HEK293 (cell line): ENCODE data around the gene ZNF785.

Source experiments
- CTCF ChIP-seq: fragments of 450-650 bp; formaldehyde crosslinking; IDR thresholded peaks from 2 replicates; pipeline ENCODE4 v1.5.1; 2016; ENCODE audit warnings: missing biosample characterization, missing genetic modification characterization
- ELK4 ChIP-seq: IDR thresholded peaks from 2 replicates; pipeline ENCODE4 v1.6.1; 2011; ENCODE audit warnings: mild to moderate bottlenecking, low read depth, low read length, borderline replicate concordance
- KLF10 ChIP-seq: fragments of 450-650 bp; IDR thresholded peaks from 2 replicates; pipeline ENCODE4 v1.5.1; 2018; ENCODE audit warnings: missing biosample characterization, mild to moderate bottlenecking, missing genetic modification characterization
- KLF9 ChIP-seq: fragments of 450-650 bp; formaldehyde crosslinking; IDR thresholded peaks from 2 replicates; pipeline ENCODE4 v1.5.1; 2016; ENCODE audit warnings: missing biosample characterization, missing genetic modification characterization, low read depth
- PRDM10 ChIP-seq: fragments of 450-650 bp; formaldehyde crosslinking; IDR thresholded peaks from 2 replicates; pipeline ENCODE4 v1.5.1; 2016; ENCODE audit warnings: missing biosample characterization, missing genetic modification characterization
- RBAK ChIP-seq: fragments of 450-650 bp; formaldehyde crosslinking; IDR thresholded peaks from 2 replicates; pipeline ENCODE4 v1.5.1; 2016; ENCODE audit warnings: missing biosample characterization, missing genetic modification characterization
- SP3 ChIP-seq: fragments of 450-650 bp; formaldehyde crosslinking; IDR thresholded peaks from 2 replicates; pipeline ENCODE4 v1.5.1; 2016; ENCODE audit warnings: missing biosample characterization, missing genetic modification characterization
- ZBTB48 ChIP-seq: fragments of 450-650 bp; formaldehyde crosslinking; IDR thresholded peaks from 2 replicates; pipeline ENCODE4 v1.5.1; 2016; ENCODE audit warnings: missing biosample characterization, missing genetic modification characterization
- ZFHX2 ChIP-seq: fragments of 450-650 bp; formaldehyde crosslinking; conservative IDR thresholded peaks from 2 replicates; pipeline ENCODE4 v1.5.1; 2016; ENCODE audit warnings: missing biosample characterization, missing genetic modification characterization
- ZNF148 ChIP-seq: fragments of 450-650 bp; formaldehyde crosslinking; IDR thresholded peaks from 2 replicates; pipeline ENCODE4 v1.5.0; 2017; ENCODE audit warnings: missing biosample characterization, missing genetic modification characterization, borderline replicate concordance
- ZNF2 ChIP-seq: fragments of 450-650 bp; formaldehyde crosslinking; IDR thresholded peaks from 2 replicates; pipeline ENCODE4 v1.5.1; 2016; ENCODE audit warnings: missing biosample characterization, missing genetic modification characterization
- ZNF335 ChIP-seq: fragments of 450-650 bp; formaldehyde crosslinking; conservative IDR thresholded peaks from 2 replicates; pipeline ENCODE4 v1.5.1; 2016; ENCODE audit warnings: missing biosample characterization, missing genetic modification characterization
- ZNF341 ChIP-seq: fragments of 450-650 bp; formaldehyde crosslinking; IDR thresholded peaks from 2 replicates; pipeline ENCODE4; 2016; ENCODE audit warnings: low read depth, missing biosample characterization, missing genetic modification characterization
- ZNF366 ChIP-seq: fragments of 450-650 bp; formaldehyde crosslinking; conservative IDR thresholded peaks from 2 replicates; pipeline ENCODE4 v1.5.1; 2016; ENCODE audit warnings: missing biosample characterization, missing genetic modification characterization
- ZNF37A ChIP-seq: fragments of 450-650 bp; IDR thresholded peaks from 2 replicates; pipeline ENCODE4 v1.5.1; 2018; ENCODE audit warnings: missing biosample characterization, missing genetic modification characterization
- ZNF449 ChIP-seq: fragments of 450-650 bp; formaldehyde crosslinking; IDR thresholded peaks from 2 replicates; pipeline ENCODE4 v1.5.1; 2017; ENCODE audit warnings: missing biosample characterization, mild to moderate bottlenecking, missing genetic modification characterization, moderate library complexity
- ZNF501 ChIP-seq: fragments of 450-650 bp; formaldehyde crosslinking; IDR thresholded peaks from 2 replicates; pipeline ENCODE4 v1.5.1; 2016; ENCODE audit warnings: missing biosample characterization, missing genetic modification characterization
- ZNF529 ChIP-seq: fragments of 450-650 bp; formaldehyde crosslinking; IDR thresholded peaks from 2 replicates; pipeline ENCODE4 v1.5.1; 2017; ENCODE audit warnings: missing genetic modification characterization, missing biosample characterization; ENCODE audit not compliant: insufficient replicate concordance
- ZNF561 ChIP-seq: fragments of 450-650 bp; IDR thresholded peaks from 2 replicates; pipeline ENCODE4 v1.5.1; 2018; ENCODE audit warnings: missing biosample characterization, missing genetic modification characterization, borderline replicate concordance
- ZNF600 ChIP-seq: fragments of 450-650 bp; formaldehyde crosslinking; IDR thresholded peaks from 2 replicates; pipeline ENCODE4 v1.5.1; 2016; ENCODE audit warnings: missing biosample characterization, missing genetic modification characterization
- ZNF629 ChIP-seq: fragments of 450-650 bp; formaldehyde crosslinking; IDR thresholded peaks from 2 replicates; pipeline ENCODE4 v1.5.1; 2017; ENCODE audit warnings: missing biosample characterization, missing genetic modification characterization
- ZNF658 ChIP-seq: fragments of 450-650 bp; formaldehyde crosslinking; IDR thresholded peaks from 2 replicates; pipeline ENCODE4; 2016; ENCODE audit warnings: missing biosample characterization, missing genetic modification characterization
- ZNF704 ChIP-seq: fragments of 450-650 bp; formaldehyde crosslinking; IDR thresholded peaks from 2 replicates; pipeline ENCODE4 v1.5.1; 2016; ENCODE audit warnings: missing biosample characterization, missing genetic modification characterization
- ZNF792 ChIP-seq: fragments of 450-650 bp; formaldehyde crosslinking; IDR thresholded peaks from 2 replicates; pipeline ENCODE4 v1.5.1; 2016; ENCODE audit warnings: missing biosample characterization, missing genetic modification characterization
- ZSCAN5A ChIP-seq: fragments of 450-650 bp; formaldehyde crosslinking; IDR thresholded peaks from 2 replicates; pipeline ENCODE4 v1.5.1; 2016; ENCODE audit warnings: missing biosample characterization, missing genetic modification characterization

Gene ZNF785

GRCh38 chr16:30609926-30610839 lies 24.7 kb upstream of the ZNF785 start, which contains the start of gene ZNF689 (continued):
- peak; percentile 92 for TF ChIP-seq PRDM10 (tag by site-specific recombination)
- no peak for TF ChIP-seq ZNF529 (tag by site-specific recombination)
- TF ChIP-seq ZNF501, result peak; percentile 92; the same call in 1 of the 2 replicates
- TF ChIP-seq CTCF (tag by site-specific recombination), result peak; percentile 78
- peak; percentile 88 for TF ChIP-seq ZNF2
- peak; percentile 78 for TF ChIP-seq ZNF341 (tag by site-specific recombination)
- peak; percentile 92 for TF ChIP-seq ZBTB48 (tag by site-specific recombination)
- TF ChIP-seq ZNF792 (tag by site-specific recombination), result peak; percentile 75
- peak; percentile 83 for TF ChIP-seq ZSCAN5A
- no peak for TF ChIP-seq KLF9 (tag by site-specific recombination)
- TF ChIP-seq ZNF148 (tag by site-specific recombination), result no peak
- TF ChIP-seq KLF10 (tag by site-specific recombination), result peak; percentile 45; the same call in 1 of the 2 replicates
- TF ChIP-seq ZNF449 (tag by site-specific recombination), result peak; percentile 87; the same call in 1 of the 2 replicates
- TF ChIP-seq ZNF335, result peak; percentile 99
- TF ChIP-seq ZNF37A (tag by site-specific recombination), result no peak
- TF ChIP-seq ZNF704 (tag by site-specific recombination), result no peak
- TF ChIP-seq RBAK (tag by site-specific recombination), result no peak
- TF ChIP-seq ZNF366 (tag by site-specific recombination), result no peak
- TF ChIP-seq ZNF561 (tag by site-specific recombination), result peak; percentile 100
- peak; percentile 4; the same call in 1 of the 2 replicates for TF ChIP-seq ZFHX2 (tag by site-specific recombination)
- 0 out of 2 replicates have a peak, but pooled peaks have one; percentile 73 for TF ChIP-seq ZNF629
- no peak for TF ChIP-seq ZNF600 (tag by site-specific recombination)
- TF ChIP-seq ZNF658 (tag by site-specific recombination), result no peak
- peak; percentile 99 for TF ChIP-seq SP3 (tag by site-specific recombination)
- TF ChIP-seq ELK4, result no peak
